Aortic smooth muscle cell (primary cell): ENCODE results near the gene C2CD4A. TPM values are rescaled to one million over a fixed set of nuclear protein-coding genes. Genes with fewer than 3 reads are reported as not detected.

Experiments
- total RNA-seq: library from RNA; depleted of rRNA; stranded (reverse); fragments of >200 nt; gene quantifications from 2 replicates; pipeline ENCODE4 v1.2.3, GENCODE V29; 2014

Gene C2CD4A, protein sequence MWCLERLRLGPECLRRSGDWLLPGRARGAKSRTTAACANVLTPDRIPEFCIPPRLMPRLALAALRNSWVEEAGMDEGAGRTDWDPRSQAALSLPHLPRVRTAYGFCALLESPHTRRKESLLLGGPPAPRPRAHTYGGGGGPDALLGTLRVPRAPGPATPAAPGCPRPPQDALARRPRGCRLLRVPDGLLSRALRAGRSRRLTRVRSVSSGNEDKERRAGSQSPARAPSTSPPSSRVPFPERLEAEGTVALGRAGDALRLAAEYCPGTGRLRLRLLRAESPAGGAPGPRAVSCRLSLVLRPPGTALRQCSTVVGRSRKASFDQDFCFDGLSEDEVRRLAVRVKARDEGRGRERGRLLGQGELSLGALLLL
- total RNA-seq, result 0.06 and 0.26 TPM in 2 replicates

DNA sequence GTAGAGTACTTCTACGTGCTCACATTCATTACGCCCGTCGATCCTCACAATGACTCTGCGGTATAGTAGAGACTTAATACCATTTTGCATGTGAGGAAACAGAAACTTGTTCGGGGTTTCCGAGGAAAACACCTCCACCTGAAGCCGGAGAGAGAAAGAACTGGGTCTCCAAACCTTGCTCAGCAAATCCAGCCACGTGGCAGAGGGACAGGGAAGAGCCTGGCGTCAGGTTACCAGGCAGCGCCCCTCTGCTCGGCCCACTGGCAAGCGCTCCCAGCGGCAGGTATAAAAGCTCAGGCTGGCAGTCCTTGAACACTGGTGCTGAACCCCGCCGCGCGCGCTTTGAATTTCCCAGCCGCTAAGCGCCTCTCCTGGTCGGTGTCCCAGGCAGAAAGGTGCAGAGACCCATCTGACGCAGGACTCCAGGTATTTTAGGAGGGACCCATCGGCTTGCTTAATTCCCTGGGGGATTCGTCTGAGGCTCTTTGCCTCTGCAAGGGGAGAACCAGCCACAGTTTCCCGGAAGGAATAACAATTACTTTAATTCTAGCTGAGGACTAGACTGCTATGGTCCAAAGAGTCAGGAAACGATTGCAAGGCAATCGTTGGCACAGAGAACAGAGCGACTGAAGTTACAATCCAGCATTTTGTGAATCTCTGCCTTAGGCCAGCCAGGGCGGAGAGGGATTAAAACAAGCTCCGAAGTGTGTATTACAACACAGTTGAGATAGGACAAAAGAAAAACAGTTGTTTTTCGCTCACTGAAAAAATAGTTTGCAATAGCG lies at the start of gene C2CD4A:
Gene C2CD4A (plus strand): TSS at position 315 of the 785 bp plus-strand sequence. CDS start 637 bp downstream, outside the sequence.

DNA sequence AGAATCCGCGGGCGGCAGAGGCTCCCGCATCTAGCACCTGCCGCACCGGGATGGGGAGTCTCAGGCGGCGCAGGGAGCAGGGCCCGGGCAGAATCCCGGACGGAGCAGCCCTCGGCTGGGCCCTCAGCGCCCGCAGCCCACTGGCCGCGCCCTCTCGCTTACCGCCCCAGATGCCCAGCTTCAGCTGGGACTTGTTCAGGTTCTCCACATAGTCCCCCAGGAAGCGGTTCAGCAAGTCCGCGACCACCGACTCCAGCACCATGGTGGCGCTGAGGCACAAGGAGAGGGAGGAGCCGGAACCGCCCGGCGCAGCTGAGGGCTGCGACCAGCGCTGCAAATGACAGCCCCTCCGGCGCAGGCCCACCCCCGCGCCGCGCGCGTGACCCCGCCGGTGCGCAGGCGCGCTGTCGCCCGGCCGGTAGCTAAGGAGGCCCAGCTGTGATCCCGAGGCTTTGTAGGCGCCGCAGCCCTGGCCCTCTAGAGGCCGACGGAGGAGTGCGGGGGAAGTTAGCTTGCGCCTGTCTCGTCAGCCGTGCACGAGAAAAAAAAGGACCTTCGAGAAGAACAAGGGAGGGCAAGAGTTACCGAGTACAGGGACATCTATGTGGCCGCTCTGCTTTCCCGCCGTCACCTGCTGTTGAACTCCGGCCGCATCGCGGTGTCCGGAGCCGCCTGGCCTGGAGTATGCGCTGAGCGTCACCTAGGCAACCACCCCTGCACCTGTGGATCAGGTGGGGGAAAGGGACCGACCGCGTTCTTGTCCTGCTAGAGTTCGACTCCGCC lies 6.5 kb upstream of the C2CD4A start, which contains the start of gene VPS13C:
Gene VPS13C (minus strand): TSS at position 335 of the 783 bp plus-strand sequence. CDS start 73 bp downstream, at position 262.

Other genes starting within 250 kb of the C2CD4A start
- 79.4 and 84.7 TPM in 2 replicates for gene VPS13C, start 6.5 kb upstream of the C2CD4A start, total RNA-seq
- gene C2CD4B, start 98.3 kb downstream of the C2CD4A start, total RNA-seq, result 0.26 and 0.31 TPM in 2 replicates